ENCODE results near the gene B4GALT1.
"Not testable (repeated sequence)": the region's sequence is repeated elsewhere in the genome, so short reads cannot be mapped to it uniquely, and the experiment has no call there.

Gene B4GALT1

DNA sequence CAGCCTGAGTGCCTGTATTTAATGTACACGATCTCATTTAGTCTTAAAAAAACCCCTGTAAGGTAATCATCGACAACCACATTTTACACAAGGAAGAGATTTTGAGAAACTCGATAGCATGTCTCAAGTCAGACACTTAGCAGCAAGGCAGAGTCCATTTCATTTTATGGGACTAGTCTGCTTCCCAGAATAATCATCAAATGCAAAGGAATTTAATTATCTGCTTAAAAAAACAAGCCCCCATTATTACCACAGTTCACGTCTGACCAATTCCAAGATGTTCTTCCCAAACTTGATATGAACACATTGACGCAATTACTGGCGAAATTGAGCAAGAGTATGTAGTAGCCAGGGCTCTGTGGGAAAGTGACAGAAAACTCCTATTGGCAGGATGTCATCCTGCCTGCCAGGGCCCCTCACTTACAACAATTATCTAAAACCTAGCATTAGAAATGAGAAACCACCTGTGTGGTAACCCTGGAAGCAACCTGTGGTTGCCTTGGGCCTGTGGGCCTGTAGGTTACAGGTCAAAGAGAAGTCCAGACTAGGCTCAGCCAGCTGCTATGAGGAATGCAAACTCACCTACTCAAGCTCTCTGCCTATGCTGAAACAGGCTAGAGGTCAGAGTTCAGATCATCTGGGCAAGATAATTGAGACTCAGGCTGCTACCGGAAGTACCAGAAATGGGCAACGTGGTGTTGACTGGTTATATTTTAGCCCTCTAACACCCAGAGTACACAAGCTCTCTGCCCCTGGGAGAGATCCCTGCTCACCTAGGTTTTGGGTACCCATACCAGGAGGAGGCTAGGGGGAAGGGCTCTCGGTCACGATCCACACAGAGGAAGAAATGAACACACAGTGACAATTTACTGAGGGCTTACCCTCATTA is 1.6 kb downstream of the B4GALT1 start:
- H3K4me3 ChIP-seq (ENCODE audit: low read depth, low read length), result peak overlapping the region; percentile 83
- TF ChIP-seq, protein P1, sequence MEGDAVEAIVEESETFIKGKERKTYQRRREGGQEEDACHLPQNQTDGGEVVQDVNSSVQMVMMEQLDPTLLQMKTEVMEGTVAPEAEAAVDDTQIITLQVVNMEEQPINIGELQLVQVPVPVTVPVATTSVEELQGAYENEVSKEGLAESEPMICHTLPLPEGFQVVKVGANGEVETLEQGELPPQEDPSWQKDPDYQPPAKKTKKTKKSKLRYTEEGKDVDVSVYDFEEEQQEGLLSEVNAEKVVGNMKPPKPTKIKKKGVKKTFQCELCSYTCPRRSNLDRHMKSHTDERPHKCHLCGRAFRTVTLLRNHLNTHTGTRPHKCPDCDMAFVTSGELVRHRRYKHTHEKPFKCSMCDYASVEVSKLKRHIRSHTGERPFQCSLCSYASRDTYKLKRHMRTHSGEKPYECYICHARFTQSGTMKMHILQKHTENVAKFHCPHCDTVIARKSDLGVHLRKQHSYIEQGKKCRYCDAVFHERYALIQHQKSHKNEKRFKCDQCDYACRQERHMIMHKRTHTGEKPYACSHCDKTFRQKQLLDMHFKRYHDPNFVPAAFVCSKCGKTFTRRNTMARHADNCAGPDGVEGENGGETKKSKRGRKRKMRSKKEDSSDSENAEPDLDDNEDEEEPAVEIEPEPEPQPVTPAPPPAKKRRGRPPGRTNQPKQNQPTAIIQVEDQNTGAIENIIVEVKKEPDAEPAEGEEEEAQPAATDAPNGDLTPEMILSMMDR (IDR thresholded peaks at IDR 0.05; ENCODE audit: borderline replicate concordance, insufficient read depth, low read depth, low read length), result no peak

DNA sequence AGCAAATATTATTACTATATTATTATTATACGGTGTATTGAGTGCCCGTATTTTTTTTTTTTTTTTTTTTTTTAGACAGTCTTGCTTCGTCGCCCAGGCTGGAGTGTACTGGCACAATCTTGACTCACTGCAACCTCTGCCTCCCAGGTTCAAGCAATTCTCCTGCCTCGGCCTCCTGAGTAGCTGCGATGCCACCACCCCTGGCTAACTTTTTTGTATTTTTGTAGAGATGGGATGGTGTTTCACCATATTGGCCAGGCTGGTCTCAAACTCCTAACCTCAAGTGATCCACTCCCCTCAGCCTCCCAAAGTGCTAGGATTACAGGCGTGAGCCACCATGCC is 2.2 kb downstream of the B4GALT1 start:
- peak overlapping the region; percentile 83 for H3K4me3 ChIP-seq (ENCODE audit: low read depth, low read length)

DNA sequence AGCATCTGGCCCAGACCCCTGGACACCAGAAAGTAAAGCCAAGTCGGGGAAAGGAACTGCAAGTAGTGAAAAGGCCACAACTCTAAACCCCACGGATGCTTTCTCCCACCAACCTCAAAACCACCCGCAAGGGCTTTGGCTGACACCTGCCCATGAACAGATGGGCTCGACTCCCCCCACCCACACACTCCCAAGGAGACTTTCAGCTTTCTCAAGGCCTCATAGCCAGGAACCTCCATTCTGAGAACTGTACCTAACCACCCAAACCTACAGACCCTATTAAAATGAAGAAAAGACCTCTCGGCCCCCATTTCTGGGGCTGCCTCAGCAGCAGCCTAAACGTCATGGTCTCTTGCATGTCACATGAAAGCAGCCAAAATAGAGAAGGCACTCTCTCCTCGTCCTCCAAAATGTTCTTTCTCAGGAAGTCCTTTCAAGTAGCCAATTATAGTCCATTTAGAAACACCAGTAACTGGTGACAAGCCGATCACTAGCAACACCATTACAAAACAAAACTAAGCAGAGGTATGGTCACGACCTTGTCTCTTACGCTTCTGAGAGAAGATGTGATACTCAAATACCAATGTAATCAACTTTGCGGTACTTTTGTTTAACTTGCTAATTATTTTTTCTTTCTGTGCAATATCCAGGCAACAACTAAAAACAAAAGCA is 2.9 kb downstream of the B4GALT1 start:
- TF ChIP-seq, protein P1 (IDR thresholded peaks at IDR 0.05; ENCODE audit: borderline replicate concordance, insufficient read depth, low read depth, low read length), result no peak
- peak overlapping the region; percentile 83 for H3K4me3 ChIP-seq (ENCODE audit: low read depth, low read length)

DNA sequence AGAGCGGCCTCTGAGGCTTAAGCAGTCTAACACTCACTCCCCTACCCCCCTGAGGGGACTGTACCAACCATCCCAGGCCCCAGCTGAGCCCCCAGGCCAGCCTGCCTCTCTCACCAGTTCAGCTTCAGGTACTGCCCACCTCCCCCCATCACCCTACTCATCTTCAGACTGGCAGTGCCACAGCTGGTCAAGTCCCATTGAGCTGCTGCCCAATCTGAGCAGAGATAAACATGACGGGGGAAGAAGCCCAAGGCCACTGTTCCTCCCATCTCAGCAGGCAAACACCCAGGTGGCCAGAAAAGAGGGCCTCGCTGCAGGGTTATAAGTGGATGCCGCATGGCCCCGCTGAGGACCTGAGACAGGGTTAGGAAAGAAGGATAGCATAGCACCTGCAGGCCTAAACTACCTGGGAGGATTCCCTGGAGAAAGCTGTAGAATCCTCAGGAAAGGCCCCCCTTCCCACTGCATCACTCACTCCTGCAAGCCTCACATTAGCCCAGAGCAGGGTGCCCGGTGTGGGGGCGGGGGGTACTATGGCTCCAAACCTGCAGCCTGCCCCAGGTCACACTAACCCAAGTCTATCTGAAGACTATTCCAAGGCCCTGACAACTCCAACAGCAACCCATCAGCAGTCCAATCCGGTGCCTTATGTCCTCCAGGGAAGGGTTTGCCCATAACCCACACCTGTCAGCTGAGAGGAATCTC is 3.6 kb downstream of the B4GALT1 start:
- H3K4me3 ChIP-seq (ENCODE audit: low read depth, low read length), result peak overlapping the region; percentile 43
- TF ChIP-seq, protein P1 (IDR thresholded peaks at IDR 0.05; ENCODE audit: borderline replicate concordance, insufficient read depth, low read depth, low read length), result no peak

DNA sequence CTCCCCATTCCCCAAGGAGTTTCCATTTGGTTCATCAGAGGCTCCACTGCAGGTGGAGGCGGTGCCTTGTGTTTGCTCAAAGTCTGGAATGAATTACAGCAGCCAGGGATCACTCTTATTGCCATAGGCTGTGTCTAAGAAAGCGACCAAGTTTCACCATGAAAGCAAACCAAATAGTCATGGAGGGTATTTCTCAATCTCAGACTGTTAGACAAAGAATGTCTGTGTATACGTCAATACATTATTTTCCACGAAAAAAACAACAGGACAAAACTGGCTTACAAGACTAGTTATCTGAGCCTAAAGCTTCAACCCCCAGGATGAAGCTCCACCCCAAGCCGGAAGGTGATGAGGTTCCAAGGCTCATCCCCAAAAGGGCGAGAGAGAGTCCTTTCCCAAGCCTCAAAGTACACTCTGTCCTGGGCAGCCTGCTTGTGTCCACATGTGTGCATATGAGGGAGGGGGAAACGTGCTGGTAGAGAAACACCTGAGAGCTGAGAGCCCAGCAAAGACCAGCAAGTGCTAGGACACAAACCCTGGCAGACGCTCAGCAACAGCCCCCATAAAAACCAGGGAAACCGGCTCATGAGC is 4.3 kb downstream of the B4GALT1 start:
- no peak overlapping the region for H3K4me3 ChIP-seq (ENCODE audit: low read depth, low read length)
- TF ChIP-seq, protein P1 (IDR thresholded peaks at IDR 0.05; ENCODE audit: borderline replicate concordance, insufficient read depth, low read depth, low read length), result no peak

DNA sequence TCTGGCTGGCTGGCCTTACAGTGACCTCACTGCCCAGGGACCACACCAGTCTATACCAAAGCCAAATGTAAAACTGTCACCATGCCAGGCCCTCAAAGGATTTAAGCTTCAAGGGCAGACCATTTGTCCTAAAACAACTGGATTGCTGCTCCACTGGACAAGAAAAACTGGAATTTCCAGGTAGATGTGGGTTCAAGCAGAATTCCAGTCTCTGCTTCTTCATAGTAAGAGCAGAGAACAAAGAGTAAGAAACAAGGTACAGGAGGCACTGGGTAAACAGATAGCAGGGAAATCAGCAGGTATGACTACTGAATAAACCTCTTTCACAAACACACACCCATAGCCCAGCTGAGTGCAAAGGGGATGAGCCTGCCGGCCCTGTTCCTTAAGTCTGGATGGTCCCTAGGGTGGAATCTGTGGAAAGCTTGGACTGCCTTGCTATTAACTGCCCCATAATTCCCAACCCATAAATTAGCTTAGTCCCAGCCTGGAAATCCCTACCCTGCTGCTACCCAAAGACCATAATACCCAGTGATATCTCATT is 5.5 kb downstream of the B4GALT1 start:
- peak overlapping the region; percentile 17 for H3K4me3 ChIP-seq (ENCODE audit: low read depth, low read length)
- TF ChIP-seq, protein P1 (IDR thresholded peaks at IDR 0.05; ENCODE audit: borderline replicate concordance, insufficient read depth, low read depth, low read length), result no peak

DNA sequence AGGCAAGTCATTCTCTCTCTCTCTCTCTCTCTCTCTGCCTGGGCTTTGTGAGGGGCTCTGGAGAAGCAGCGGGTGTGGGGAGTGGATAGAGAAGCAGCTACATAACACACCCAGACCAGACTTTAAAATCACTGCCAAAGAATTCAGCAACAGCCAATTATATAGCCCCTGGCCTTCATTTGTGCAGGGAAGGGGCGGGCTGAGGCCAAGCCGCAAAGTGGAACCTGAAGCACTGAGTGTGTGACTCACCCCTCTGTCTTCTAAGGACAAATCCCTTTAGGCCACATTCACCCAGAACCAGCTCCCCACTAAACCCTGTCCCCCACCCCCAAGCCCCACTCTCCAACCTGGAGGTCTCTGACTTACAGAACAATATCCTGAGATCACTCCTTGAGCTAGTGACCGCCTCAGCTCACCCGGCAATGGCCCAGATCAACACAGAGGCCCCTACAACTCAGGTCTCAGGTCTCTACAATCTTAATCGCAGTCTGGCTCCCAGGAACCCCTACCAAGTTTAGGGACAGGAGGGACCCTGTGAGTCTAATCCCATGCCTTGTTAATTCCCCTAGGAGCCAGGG is 6.0 kb downstream of the B4GALT1 start:
- TF ChIP-seq, protein P1 (IDR thresholded peaks at IDR 0.05; ENCODE audit: borderline replicate concordance, insufficient read depth, low read depth, low read length), result no peak
- peak overlapping the region; percentile 17 for H3K4me3 ChIP-seq (ENCODE audit: low read depth, low read length)

DNA sequence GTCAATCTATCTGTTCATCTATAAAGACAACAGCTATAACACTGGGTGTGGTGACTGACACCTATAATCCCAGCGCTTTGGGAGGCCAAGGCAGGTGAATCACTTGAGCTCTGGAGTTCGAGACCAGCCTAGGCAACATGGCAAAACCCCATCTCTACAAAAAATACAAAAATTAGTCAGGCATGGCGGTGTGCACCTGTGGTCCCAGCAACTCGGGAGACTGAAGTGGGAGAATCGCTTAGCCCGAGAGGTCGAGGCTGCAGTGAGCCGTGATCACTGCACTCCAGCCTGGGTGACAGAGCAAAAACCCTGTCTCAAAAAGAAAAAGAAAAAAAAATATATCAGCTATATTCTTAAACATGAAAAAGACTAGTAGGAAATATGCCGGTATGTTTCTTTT is 6.7 kb downstream of the B4GALT1 start:
- not testable (repeated sequence) for H3K4me3 ChIP-seq (ENCODE audit: low read depth, low read length)

Data from GM12875 (cell line).